Suppressor macrophage treated with lipopolysaccharide for 1 hour (primary cell): ENCODE results near the gene CCDC24.

Source experiments
- DNase-seq, 3 donors: peaks; one replicate each; pipeline ENCODE4 v3.0.0-alpha.2; 2020 to 2022

CCDC24 gene

GRCh38 chr1:43981135-43981491, 10.3 kb upstream of the CCDC24 start:
- DNase-seq, result no peak

DNA sequence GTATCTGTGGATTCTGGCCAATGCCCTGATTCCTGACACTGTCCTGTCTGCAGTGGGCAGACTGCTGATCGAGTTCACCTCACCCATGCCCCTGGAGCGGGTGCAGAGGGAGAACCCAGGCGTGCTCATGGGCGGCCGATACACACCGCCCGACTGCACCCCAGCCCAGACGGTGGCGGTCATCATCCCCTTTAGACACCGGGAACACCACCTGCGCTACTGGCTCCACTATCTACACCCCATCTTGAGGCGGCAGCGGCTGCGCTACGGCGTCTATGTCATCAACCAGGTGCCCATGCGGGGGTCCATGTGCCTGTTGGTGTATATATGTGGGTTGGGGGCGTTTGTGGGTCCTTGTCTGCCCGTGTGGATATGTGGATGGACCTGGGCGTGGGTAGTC, 9.8 kb upstream of the CCDC24 start:
- no peak for DNase-seq

DNA sequence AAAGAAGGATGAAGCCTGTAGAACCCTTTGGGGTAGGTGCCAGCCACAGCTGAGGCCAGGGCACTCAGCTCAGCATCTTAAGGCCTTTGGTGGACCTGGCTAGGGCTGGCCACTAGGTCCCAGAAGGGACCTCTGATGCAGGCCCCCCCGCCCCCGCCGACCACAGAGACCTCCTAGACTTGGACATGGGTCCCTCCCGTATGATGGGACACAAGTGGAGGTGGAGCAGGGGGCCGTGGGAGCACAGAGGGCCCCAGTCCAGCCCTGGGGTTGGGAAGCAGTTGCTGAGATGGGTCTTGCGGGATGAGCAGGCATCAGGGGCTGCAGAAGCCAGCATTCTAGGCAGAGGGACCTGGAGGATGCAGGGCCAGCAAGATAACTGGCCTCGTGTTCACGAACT, 9.2 kb upstream of the CCDC24 start:
- no peak for DNase-seq

DNA sequence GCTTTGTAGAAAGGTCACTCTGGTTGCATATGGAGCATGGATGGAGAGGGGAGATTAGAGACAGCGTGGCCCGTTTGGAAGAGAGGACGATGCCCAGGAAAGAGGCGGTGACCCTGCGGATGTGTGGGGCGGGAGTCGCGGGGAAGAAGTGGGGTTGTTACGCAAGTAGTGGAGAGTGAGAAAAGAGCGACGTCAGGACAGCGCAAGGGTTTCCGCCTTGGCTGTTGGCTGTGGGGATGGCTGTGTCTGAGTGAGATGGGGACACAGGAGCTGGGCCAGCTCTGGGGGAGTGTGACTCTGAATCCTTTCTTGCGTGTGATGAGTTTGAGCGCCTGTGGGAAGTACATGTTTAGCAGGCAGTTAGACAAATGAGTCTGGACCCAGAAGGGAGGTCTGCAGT, 8.6 kb upstream of the CCDC24 start:
- DNase-seq, result peak; percentile 51 to 59 (median 55)

GRCh38 chr1:43983253-43983899, 8.0 kb upstream of the CCDC24 start:
- DNase-seq, result no peak

DNA sequence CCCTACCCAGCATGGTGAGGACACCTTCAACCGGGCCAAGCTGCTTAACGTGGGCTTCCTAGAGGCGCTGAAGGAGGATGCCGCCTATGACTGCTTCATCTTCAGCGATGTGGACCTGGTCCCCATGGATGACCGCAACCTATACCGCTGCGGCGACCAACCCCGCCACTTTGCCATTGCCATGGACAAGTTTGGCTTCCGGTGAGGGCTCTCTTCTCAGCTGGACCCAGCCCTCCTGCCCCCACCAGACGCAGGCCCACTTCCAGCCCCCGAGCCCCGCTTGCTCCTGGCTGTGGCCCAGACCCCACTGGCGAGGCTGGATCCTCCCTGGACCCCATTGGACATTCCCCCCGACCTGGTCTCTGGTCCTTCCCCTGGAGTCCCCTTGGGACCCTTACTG, 6.5 kb upstream of the CCDC24 start:
- no peak for DNase-seq

DNA sequence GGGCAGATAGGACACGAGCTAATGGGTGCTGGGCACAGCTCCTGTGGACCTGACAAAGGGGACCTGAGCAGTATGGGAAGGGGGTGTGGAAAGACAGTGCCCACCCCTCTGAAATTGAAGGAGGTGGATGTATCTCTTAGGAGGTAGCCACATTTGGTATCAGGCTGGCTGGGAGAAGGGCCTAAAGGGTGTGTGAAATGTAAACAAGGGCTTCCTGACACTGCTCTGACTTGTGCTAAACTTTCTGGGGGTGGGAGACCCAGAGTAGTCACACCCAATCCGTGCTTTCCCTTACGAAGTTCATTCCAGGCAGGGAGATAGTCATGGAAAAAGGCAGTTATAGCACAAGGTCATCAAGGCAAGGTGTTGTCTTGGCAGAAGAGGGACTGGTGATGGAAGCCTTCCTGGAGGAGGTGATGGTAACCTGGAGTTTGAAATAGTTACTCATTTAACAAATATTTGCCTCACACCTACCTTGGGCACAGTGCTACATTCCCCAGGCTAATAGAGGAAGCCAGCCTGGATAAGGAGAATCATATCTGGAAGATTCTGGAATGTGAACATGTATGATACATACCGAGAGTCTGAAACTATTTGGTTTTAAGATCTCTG, 5.3 kb upstream of the CCDC24 start:
- no peak for DNase-seq

DNA sequence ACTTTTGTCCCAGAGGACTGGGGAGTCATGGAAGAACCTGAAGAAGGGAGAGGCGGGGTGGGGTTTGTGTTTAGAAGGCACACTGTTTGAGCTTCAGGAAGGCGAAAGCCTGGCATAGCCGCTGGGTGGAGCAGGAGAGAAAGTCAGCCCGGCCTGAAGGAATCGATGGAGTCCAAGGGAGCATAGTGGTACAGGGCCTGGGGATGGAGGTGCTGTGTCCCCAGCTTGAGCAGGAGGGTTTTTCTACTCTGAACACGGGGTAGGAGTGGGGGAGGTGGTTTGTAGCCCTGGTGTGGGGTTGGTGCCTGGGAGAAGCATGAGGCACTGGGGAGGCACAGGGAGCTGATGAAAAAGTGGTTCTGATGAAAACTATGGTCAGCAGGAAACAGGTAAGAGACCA, 4.7 kb upstream of the CCDC24 start:
- no peak for DNase-seq

GRCh38 chr1:43987159-43987902, 4.1 kb upstream of the CCDC24 start:
- no peak for DNase-seq

GRCh38 chr1:43990271-43991199, 864 bp upstream of the CCDC24 start:
- DNase-seq, result no peak

- DNase-seq, result no peak
Observed at GRCh38 chr1:43991200-43991475, 261 bp upstream of the CCDC24 start.

GRCh38 chr1:43992232-43992995, 1.0 kb downstream of the CCDC24 start:
- DNase-seq, result no peak

DNA sequence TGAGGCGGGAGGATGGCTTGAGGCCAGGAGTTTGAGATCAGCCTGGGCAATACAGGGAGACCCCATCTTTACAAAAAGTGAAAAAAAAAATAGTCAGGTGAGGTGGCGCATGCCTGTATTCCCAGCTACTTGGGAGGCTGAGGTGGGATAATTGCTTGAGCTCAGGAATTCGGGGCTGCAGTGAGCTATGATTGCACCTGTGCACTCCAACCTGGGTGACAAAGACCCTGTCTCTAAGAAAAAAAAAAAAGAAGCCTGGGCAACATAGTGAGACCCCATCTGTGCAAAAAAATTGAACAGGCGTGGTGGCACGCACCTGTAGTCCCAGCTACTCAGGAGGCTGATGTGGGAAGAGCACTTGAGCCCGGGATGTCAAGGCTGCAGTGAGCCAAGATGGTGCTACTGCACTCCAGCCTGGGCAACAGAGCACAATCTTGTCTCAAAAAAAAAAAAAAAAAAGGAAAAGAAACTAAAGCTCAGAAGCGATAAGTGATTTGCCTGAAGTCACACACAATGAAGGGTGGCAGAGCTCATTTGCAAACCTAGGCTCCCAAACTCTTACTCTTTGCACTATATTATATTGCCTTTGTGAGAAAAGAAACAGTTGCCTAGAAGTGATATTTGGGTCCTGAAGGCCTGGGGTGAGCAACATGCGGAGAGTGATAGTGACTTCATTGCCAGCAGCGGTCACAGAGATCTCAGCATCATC, 2.0 kb downstream of the CCDC24 start:
- DNase-seq, result no peak

- DNase-seq, result no peak
Observed at GRCh38 chr1:43994071-43994470, 2.7 kb downstream of the CCDC24 start.

DNA sequence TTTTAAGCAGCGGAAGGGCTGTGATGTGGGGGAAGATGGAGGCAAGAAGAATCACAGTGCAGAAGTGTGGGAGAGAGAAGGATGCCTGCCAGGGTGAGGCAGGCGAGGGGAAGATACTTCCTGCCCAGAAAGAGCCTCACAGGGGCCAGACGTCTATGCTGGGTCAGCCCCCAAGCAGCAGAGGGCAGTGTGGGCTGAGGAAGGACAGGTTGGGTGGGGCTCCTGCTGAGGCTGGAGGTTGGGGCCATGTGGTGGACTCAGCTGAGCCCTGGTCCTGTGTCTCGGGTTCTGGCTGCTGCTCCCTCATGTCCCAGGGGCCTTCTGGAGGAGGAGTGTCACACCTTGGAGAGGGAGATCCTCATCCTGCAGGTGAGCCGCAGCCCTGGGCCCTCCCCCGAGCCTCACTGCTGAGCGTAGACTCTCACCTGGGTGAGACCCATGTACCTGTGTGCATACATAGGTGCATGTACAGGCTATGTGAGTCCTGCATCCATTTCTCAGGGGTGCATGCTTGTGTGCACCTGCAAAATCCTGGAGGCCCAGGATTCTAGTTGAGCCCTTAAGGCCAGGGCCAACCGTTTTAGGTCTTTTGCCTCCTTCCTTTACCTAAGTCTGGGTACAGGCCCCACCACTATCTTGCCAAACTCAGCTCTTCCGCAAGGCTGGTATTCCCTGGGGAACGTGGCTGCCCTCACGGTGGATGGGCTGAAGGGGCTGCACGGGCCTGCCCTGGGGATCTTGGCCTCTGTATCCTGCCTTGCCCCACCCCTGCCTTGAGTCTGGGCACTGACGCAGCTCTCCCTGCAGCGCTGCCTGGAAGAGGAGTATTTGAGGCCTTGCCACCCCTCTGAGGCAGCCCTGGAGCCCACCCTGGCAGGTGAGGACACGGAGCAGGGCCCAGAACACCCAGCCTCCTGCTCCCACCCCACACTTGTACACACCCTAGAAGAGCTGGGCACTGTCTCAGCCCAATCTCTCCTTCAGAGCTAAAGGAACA, 3.7 kb downstream of the CCDC24 start:
- DNase-seq, result peak in 1 of 3 donors; percentile 20

DNA sequence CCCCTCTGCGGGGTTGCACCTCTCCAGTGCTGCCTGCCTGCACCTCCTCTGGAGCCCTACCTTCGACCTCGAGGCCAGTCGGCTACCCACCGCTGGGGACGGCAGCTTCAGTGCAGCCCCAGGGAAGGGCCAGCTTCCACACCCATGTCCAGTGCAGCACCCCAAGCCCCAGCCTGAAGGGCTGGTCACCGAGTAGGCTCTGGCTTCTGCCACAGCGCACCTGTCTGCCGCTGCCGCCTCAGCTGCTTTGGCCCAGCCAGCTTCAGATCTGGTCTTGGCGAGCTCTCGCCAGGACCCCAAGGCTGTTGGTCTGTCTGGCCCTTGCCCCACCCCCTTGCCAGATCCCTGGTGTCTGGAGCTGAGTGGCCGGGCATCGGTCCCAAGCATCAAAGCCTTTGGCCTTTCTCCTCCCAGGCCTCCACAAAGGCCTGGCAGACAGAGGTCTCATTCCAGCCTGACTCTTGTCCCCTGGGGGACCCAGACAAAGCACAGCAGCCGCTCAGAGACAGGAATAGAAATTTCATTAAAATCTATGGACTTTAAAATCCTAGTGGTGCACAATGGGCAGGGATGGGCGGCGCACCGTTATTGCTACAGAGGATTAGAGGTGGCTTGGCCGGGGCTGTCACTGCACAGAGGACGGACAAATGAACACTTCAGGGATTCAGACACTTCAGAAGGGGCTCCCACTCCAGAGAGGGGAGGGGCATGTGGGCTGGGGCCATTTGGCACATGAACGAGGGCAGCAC, 4.8 kb downstream of the CCDC24 start:
- no peak for DNase-seq

DNA sequence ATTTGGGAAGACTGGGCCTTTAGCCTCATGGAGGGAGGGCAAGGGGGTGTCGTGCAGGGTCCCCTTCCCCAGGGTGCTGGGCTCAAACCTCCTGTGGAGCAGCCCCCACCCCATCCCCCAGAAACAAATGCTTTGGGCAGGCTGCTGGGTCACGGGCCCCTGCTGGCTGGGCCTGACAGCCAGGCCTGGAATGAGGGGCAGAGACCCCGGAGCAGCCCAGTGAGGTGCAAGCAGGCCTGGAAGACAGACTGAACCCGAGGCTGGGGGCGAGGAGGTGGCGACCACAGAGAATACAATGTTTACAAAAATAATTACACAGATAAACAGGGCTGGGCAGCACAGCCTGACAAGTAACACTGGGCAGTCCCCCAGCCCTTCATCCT, 5.3 kb downstream of the CCDC24 start:
- DNase-seq, result no peak

GRCh38 chr1:43997295-43997999, 6.0 kb downstream of the CCDC24 start:
- DNase-seq, result no peak

- DNase-seq, result no peak
Observed at GRCh38 chr1:43998000-43998378, 6.6 kb downstream of the CCDC24 start.
